Measurements from ENCODE around the gene GSTO1. TPM values are rescaled to one million over a fixed set of nuclear protein-coding genes. Genes with fewer than 3 reads are reported as not detected.

Gene GSTO1
- total RNA-seq, 4 donors from 2014 or later = 46.4 to 82.3 (median 69.9) TPM

GRCh38 chr10:104304927-104305326 is 50.2 kb downstream of the GSTO1 start:
- 54 to 60% methylated on average over 8 of the region's 8 CpGs for WGBS, 2 donors
- DNase-seq (ENCODE audit: low spot score in 2 of 2) = no peak

GRCh38 chr10:104306897-104307296 is 52.2 kb downstream of the GSTO1 start:
- DNase-seq (ENCODE audit: low spot score in 2 of 2) = no peak
- H3K4me3 ChIP-seq (ENCODE audit: low read depth, poor library complexity, severe bottlenecking) = no peak overlapping the region
- 86 to 88% methylated on average over 3 of the region's 3 CpGs for WGBS, 2 donors
- intact Hi-C loops (cut with DNase I; ENCODE audit: low total_unique reads) = no loop called here
- TF ChIP-seq CTCF (IDR thresholded peaks at IDR 0.05) = no peak
- TF ChIP-seq POLR2A (IDR thresholded peaks at IDR 0.05) = no peak

More at GRCh38 chr10:104304927-104305326, 50.2 kb downstream of the GSTO1 start:
- TF ChIP-seq POLR2A (IDR thresholded peaks at IDR 0.05) (no peak), CTCF (IDR thresholded peaks at IDR 0.05) (no peak)
- intact Hi-C loops (cut with DNase I; ENCODE audit: low total_unique reads) = no loop called here
- no peak overlapping the region for H3K4me3 ChIP-seq (ENCODE audit: low read depth, poor library complexity, severe bottlenecking)

- WGBS, 2 donors = 75 to 86% methylated on average over 9 to 10 of the region's 10 CpGs
- no peak for DNase-seq (ENCODE audit: low spot score in 2 of 2)
- no peak overlapping the region for H3K4me3 ChIP-seq (ENCODE audit: low read depth, poor library complexity, severe bottlenecking)
- intact Hi-C loops (cut with DNase I; ENCODE audit: low total_unique reads) = no loop called here
- TF ChIP-seq POLR2A (IDR thresholded peaks at IDR 0.05) = no peak
Measured at GRCh38 chr10:104307576-104308438, 53.1 kb downstream of the GSTO1 start.

GRCh38 chr10:104308439-104308903 is 53.8 kb downstream of the GSTO1 start:
- TF ChIP-seq CTCF (IDR thresholded peaks at IDR 0.05) = no peak
- no peak for TF ChIP-seq POLR2A (IDR thresholded peaks at IDR 0.05)
- 70 to 84% methylated on average over 4 of the region's 4 CpGs for WGBS, 2 donors
- intact Hi-C loops (cut with DNase I; ENCODE audit: low total_unique reads) = no loop called here
- no peak for DNase-seq (ENCODE audit: low spot score in 2 of 2)
- no peak overlapping the region for H3K4me3 ChIP-seq (ENCODE audit: low read depth, poor library complexity, severe bottlenecking)

- intact Hi-C loops (cut with DNase I; ENCODE audit: low total_unique reads) = no loop called here
- WGBS, 2 donors = 66 to 67% methylated on average over 15 of the region's 15 CpGs
- no peak for TF ChIP-seq POLR2A (IDR thresholded peaks at IDR 0.05)
- TF ChIP-seq CTCF (IDR thresholded peaks at IDR 0.05) = no peak
- H3K4me3 ChIP-seq (ENCODE audit: low read depth, poor library complexity, severe bottlenecking) = no peak overlapping the region
- peak in 1 of 2 donors; percentile 86 for DNase-seq (ENCODE audit: low spot score in 2 of 2)
Measured at GRCh38 chr10:104309980-104310978, 55.6 kb downstream of the GSTO1 start.
